GM21576 (cell line): ENCODE measurements around the gene GABPB1.

Source experiments
- ATAC-seq: cut with Tn5 transposase; IDR thresholded peaks from one replicate; pipeline ENCODE4 v1.9.1; 2021; ENCODE audit warnings: mild to moderate bottlenecking, moderate library complexity; ENCODE audit not compliant: unreplicated experiment

Gene GABPB1

GRCh38 chr15:50244959-50245624 lies 109.9 kb downstream of the GABPB1 start:
- no peak for ATAC-seq

- ATAC-seq: no peak
Observed at GRCh38 chr15:50244153-50244552, 110.8 kb downstream of the GABPB1 start.

GRCh38 chr15:50241684-50242450 lies 113.1 kb downstream of the GABPB1 start:
- no peak for ATAC-seq

GRCh38 chr15:50238255-50238654 lies 116.7 kb downstream of the GABPB1 start:
- no peak for ATAC-seq

- ATAC-seq: no peak
Observed at GRCh38 chr15:50236433-50236832, 118.6 kb downstream of the GABPB1 start.

GRCh38 chr15:50235794-50236193 lies 119.2 kb downstream of the GABPB1 start:
- ATAC-seq: no peak

GRCh38 chr15:50234764-50235163 lies 120.2 kb downstream of the GABPB1 start:
- no peak for ATAC-seq

GRCh38 chr15:50233192-50233736 lies 121.7 kb downstream of the GABPB1 start:
- no peak for ATAC-seq

GRCh38 chr15:50232791-50233190 lies 122.2 kb downstream of the GABPB1 start:
- ATAC-seq: no peak

GRCh38 chr15:50231761-50232160 lies 123.2 kb downstream of the GABPB1 start:
- no peak for ATAC-seq

GRCh38 chr15:50229336-50229735 lies 125.7 kb downstream of the GABPB1 start:
- no peak for ATAC-seq

GRCh38 chr15:50228866-50229265 lies 126.1 kb downstream of the GABPB1 start:
- no peak for ATAC-seq

- no peak for ATAC-seq
Observed at GRCh38 chr15:50227076-50227475, 127.9 kb downstream of the GABPB1 start.

GRCh38 chr15:50225938-50226337 lies 129.1 kb downstream of the GABPB1 start:
- no peak for ATAC-seq
